HUES64 (cell line): ENCODE data around the gene AKAP9.

Source experiments
- H3K27ac ChIP-seq: 2 replicates; pipeline ENCODE4 v1.7.0; 2013; ENCODE audit warnings: low read depth, low read length, inconsistent platforms
- H3K27me3 ChIP-seq: 2 replicates; pipeline ENCODE4 v1.6.1; 2013; ENCODE audit warnings: mild to moderate bottlenecking, low read length; ENCODE audit not compliant: insufficient read depth
- H3K36me3 ChIP-seq: 2 replicates; pipeline ENCODE4 v1.6.1; 2013; ENCODE audit warnings: mild to moderate bottlenecking, low read length; ENCODE audit not compliant: insufficient read depth
- H3K4me1 ChIP-seq: 2 replicates; pipeline ENCODE4 v1.6.1; 2013; ENCODE audit warnings: mild to moderate bottlenecking, low read length, moderate library complexity; ENCODE audit not compliant: insufficient read depth
- H3K4me3 ChIP-seq: 2 replicates; pipeline ENCODE4 v1.5.1; 2013; ENCODE audit warnings: mild to moderate bottlenecking, low read length, moderate library complexity
- H3K9ac ChIP-seq: 2 replicates; pipeline ENCODE4 v1.6.1; 2013; ENCODE audit warnings: mild to moderate bottlenecking, low read depth, low read length
- H3K9me3 ChIP-seq: 2 replicates; pipeline ENCODE4 v1.6.1; 2013; ENCODE audit warnings: low read depth, low read length; ENCODE audit not compliant: insufficient read depth
- WGBS: fragments of 150-250, 120-280 bp; methylation state at CpG from one replicate; pipeline ENCODE4 v1.1.7; 2013; ENCODE audit warnings: missing lambda C conversion rate; 5-methylcytosine and 5-hydroxymethylcytosine counted together

Gene AKAP9

GRCh38 chr7:92043637-92044036 is 103.0 kb downstream of the AKAP9 start:
- Histone ChIP-seq H3K4me1 (no peaks in the 10 kb centered on the region), H3K27me3 (no peaks in the 10 kb centered on the region), H3K9me3 (no peaks in the 10 kb centered on the region), H3K9ac (no peak overlapping the region), H3K4me3 (no peak overlapping the region), H3K36me3 (peaks cover 75% of the 10 kb centered on the region), H3K27ac (no peak overlapping the region)
- no CpG with 5 or more reads among the region's 2 CpGs for WGBS

GRCh38 chr7:92044148-92044547 is 103.5 kb downstream of the AKAP9 start:
- Histone ChIP-seq H3K9me3 (no peaks in the 10 kb centered on the region), H3K4me3 (no peak overlapping the region), H3K27ac (no peak overlapping the region), H3K36me3 (peaks cover 79% of the 10 kb centered on the region), H3K27me3 (no peaks in the 10 kb centered on the region), H3K9ac (no peak overlapping the region), H3K4me1 (no peaks in the 10 kb centered on the region)
- WGBS: 82% methylated on average over 3 of the region's 3 CpGs

GRCh38 chr7:92044940-92045339 is 104.3 kb downstream of the AKAP9 start:
- Histone ChIP-seq H3K4me3 (no peak overlapping the region), H3K27me3 (no peaks in the 10 kb centered on the region), H3K9ac (no peak overlapping the region), H3K27ac (no peak overlapping the region), H3K4me1 (no peaks in the 10 kb centered on the region), H3K9me3 (no peaks in the 10 kb centered on the region), H3K36me3 (peaks cover 77% of the 10 kb centered on the region)
- 94% methylated on average over 1 of the region's 1 CpG for WGBS

- H3K36me3 ChIP-seq: peaks cover 27% of the 10 kb centered on the region
- H3K4me3 ChIP-seq: no peak overlapping the region
- no peak overlapping the region for H3K9ac ChIP-seq
- H3K27me3 ChIP-seq: no peaks in the 10 kb centered on the region
- H3K27ac ChIP-seq: no peak overlapping the region
- no peaks in the 10 kb centered on the region for H3K4me1 ChIP-seq
- no peaks in the 10 kb centered on the region for H3K9me3 ChIP-seq
Observed at GRCh38 chr7:92051655-92052054, 111.0 kb downstream of the AKAP9 start.

- H3K9ac ChIP-seq: no peak overlapping the region
- WGBS: 100% methylated on average over 1 of the region's 2 CpGs
- no peaks in the 10 kb centered on the region for H3K27me3 ChIP-seq
- H3K9me3 ChIP-seq: no peaks in the 10 kb centered on the region
- H3K27ac ChIP-seq: no peak overlapping the region
- no peak overlapping the region for H3K4me3 ChIP-seq
- H3K36me3 ChIP-seq: peaks cover 22% of the 10 kb centered on the region
- H3K4me1 ChIP-seq: peaks cover 4% of the 10 kb centered on the region
Observed at GRCh38 chr7:92052159-92052558, 111.5 kb downstream of the AKAP9 start.

GRCh38 chr7:92052684-92053083 is 112.0 kb downstream of the AKAP9 start:
- Histone ChIP-seq H3K27ac (no peak overlapping the region), H3K27me3 (no peaks in the 10 kb centered on the region), H3K9ac (no peak overlapping the region), H3K9me3 (no peaks in the 10 kb centered on the region), H3K36me3 (peaks cover 17% of the 10 kb centered on the region), H3K4me1 (peaks cover 9% of the 10 kb centered on the region), H3K4me3 (no peak overlapping the region)
- 94% methylated on average over 3 of the region's 3 CpGs for WGBS

GRCh38 chr7:92053312-92053711 is 112.7 kb downstream of the AKAP9 start:
- H3K9ac ChIP-seq: no peak overlapping the region
- WGBS: 92% methylated on average over 2 of the region's 2 CpGs
- no peaks in the 10 kb centered on the region for H3K27me3 ChIP-seq
- no peak overlapping the region for H3K4me3 ChIP-seq
- no peaks in the 10 kb centered on the region for H3K9me3 ChIP-seq
- H3K4me1 ChIP-seq: peaks cover 11% of the 10 kb centered on the region
- no peak overlapping the region for H3K27ac ChIP-seq
- peaks cover 16% of the 10 kb centered on the region for H3K36me3 ChIP-seq

- no peak overlapping the region for H3K27ac ChIP-seq
- peaks cover 15% of the 10 kb centered on the region for H3K36me3 ChIP-seq
- peaks cover 11% of the 10 kb centered on the region for H3K4me1 ChIP-seq
- H3K27me3 ChIP-seq: no peaks in the 10 kb centered on the region
- WGBS: 83% methylated on average over 1 of the region's 1 CpG
- H3K9ac ChIP-seq: no peak overlapping the region
- H3K4me3 ChIP-seq: no peak overlapping the region
- no peaks in the 10 kb centered on the region for H3K9me3 ChIP-seq
Observed at GRCh38 chr7:92056286-92056685, 115.6 kb downstream of the AKAP9 start.

GRCh38 chr7:92057375-92057774 is 116.7 kb downstream of the AKAP9 start:
- no peak overlapping the region for H3K9ac ChIP-seq
- peaks cover 15% of the 10 kb centered on the region for H3K36me3 ChIP-seq
- no peaks in the 10 kb centered on the region for H3K9me3 ChIP-seq
- no peak overlapping the region for H3K4me3 ChIP-seq
- no peak overlapping the region for H3K27ac ChIP-seq
- 71% methylated on average over 2 of the region's 2 CpGs for WGBS
- no peaks in the 10 kb centered on the region for H3K27me3 ChIP-seq
- H3K4me1 ChIP-seq: peaks cover 11% of the 10 kb centered on the region

GRCh38 chr7:92058040-92058439 is 117.4 kb downstream of the AKAP9 start:
- Histone ChIP-seq H3K27ac (no peak overlapping the region), H3K9me3 (no peaks in the 10 kb centered on the region), H3K36me3 (peaks cover 12% of the 10 kb centered on the region), H3K4me3 (no peak overlapping the region), H3K4me1 (peaks cover 11% of the 10 kb centered on the region), H3K9ac (no peak overlapping the region), H3K27me3 (no peaks in the 10 kb centered on the region)
- 90% methylated on average over 4 of the region's 5 CpGs for WGBS

GRCh38 chr7:92058899-92059298 is 118.2 kb downstream of the AKAP9 start:
- no peaks in the 10 kb centered on the region for H3K27me3 ChIP-seq
- H3K9ac ChIP-seq: no peak overlapping the region
- peaks cover 12% of the 10 kb centered on the region for H3K36me3 ChIP-seq
- H3K4me3 ChIP-seq: no peak overlapping the region
- no peak overlapping the region for H3K27ac ChIP-seq
- WGBS: 100% methylated on average over 1 of the region's 2 CpGs
- peaks cover 11% of the 10 kb centered on the region for H3K4me1 ChIP-seq
- no peaks in the 10 kb centered on the region for H3K9me3 ChIP-seq

GRCh38 chr7:92061154-92061553 is 120.5 kb downstream of the AKAP9 start:
- H3K9ac ChIP-seq: no peak overlapping the region
- 94% methylated on average over 4 of the region's 5 CpGs for WGBS
- H3K4me1 ChIP-seq: peaks cover 11% of the 10 kb centered on the region
- no peaks in the 10 kb centered on the region for H3K9me3 ChIP-seq
- H3K27ac ChIP-seq: no peak overlapping the region
- peaks cover 26% of the 10 kb centered on the region for H3K36me3 ChIP-seq
- H3K4me3 ChIP-seq: no peak overlapping the region
- H3K27me3 ChIP-seq: no peaks in the 10 kb centered on the region
